Astrocyte (in vitro differentiated cells and primary cell): ENCODE results near the gene SLC16A1.

Experiments
- EZH2 ChIP-seq: IDR thresholded peaks from 2 replicates; pipeline ENCODE4 v1.6.1; 2012; ENCODE audit warnings: mild to moderate bottlenecking, low read length, inconsistent platforms; ENCODE audit not compliant: insufficient read depth
- TF ChIP-seq, protein P1 (sequence below): IDR thresholded peaks from 2 replicates; pipeline ENCODE4 v1.5.1; 2011; ENCODE audit warnings: low read depth, mild to moderate bottlenecking, inconsistent platforms, low read length, moderate library complexity; ENCODE audit not compliant: insufficient read depth

DNA sequence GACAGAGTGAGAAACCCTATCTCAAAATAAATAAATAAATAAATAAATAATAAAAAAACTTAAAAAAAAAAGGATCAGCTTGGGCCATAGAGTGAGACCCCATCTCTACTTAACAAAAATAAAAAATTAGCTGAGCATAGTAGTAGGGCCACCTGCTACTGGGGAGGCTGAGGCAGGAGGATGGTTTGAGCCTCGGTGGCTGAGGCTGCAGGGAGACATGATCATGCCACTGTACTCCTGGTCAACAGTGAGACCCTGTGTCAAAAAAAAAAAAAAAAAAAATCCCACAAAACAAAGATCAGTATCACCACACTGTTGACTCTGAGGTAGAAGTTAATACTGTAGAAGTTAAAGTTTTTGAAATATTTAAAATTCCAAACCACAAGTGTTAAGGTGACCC is 29.1 kb downstream of the SLC16A1 start:
- TF ChIP-seq, protein P1, sequence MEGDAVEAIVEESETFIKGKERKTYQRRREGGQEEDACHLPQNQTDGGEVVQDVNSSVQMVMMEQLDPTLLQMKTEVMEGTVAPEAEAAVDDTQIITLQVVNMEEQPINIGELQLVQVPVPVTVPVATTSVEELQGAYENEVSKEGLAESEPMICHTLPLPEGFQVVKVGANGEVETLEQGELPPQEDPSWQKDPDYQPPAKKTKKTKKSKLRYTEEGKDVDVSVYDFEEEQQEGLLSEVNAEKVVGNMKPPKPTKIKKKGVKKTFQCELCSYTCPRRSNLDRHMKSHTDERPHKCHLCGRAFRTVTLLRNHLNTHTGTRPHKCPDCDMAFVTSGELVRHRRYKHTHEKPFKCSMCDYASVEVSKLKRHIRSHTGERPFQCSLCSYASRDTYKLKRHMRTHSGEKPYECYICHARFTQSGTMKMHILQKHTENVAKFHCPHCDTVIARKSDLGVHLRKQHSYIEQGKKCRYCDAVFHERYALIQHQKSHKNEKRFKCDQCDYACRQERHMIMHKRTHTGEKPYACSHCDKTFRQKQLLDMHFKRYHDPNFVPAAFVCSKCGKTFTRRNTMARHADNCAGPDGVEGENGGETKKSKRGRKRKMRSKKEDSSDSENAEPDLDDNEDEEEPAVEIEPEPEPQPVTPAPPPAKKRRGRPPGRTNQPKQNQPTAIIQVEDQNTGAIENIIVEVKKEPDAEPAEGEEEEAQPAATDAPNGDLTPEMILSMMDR, result no peak
- TF ChIP-seq EZH2, result no peak
